SU-DHL-6 (cell line): ENCODE measurements around the gene KLF3.
A peak's percentile ranks its signal among the peaks of the same experiment; 100 is the strongest.

Experiments used
- H2AFZ ChIP-seq: fragments of 200-600 bp; sonication (generic); 2 replicates; pipeline ENCODE4 v1.6.1; 2014; ENCODE audit warnings: low read depth, mild to moderate bottlenecking, moderate library complexity, mixed read lengths, antibody characterized with exemption, low read length; ENCODE audit not compliant: severe bottlenecking
- H3F3A ChIP-seq: fragments of 200-600 bp; shearing (Covaris generic); 2 replicates; pipeline ENCODE4 v1.6.0; 2016; ENCODE audit warnings: antibody characterized with exemption, mild to moderate bottlenecking; ENCODE audit not compliant: insufficient read depth
- H3K27ac ChIP-seq: fragments of 200-600 bp; sonication (generic); 2 replicates; pipeline ENCODE4 v1.5.1; 2016; ENCODE audit warnings: low read depth, mild to moderate bottlenecking, low read length, moderate library complexity, mixed read lengths
- H3K27me3 ChIP-seq: fragments of 200-600 bp; sonication (generic), shearing (Covaris generic); 2 replicates; pipeline ENCODE4 v1.6.0; 2014; ENCODE audit warnings: mild to moderate bottlenecking, low read length
- H3K36me3 ChIP-seq: fragments of 200-600 bp; sonication (generic); 2 replicates; pipeline ENCODE4 v1.6.1; 2014; ENCODE audit warnings: mild to moderate bottlenecking, low read length, mixed read lengths
- H3K4me2 ChIP-seq: fragments of 300-600, 200-600 bp; shearing (Covaris generic), sonication (generic); 2 replicates; pipeline ENCODE4 v1.6.0; 2014; ENCODE audit warnings: low read length, low read depth, mild to moderate bottlenecking; ENCODE audit not compliant: poor library complexity, severe bottlenecking
- H3K4me3 ChIP-seq: fragments of 200-600 bp; sonication (generic); 2 replicates; pipeline ENCODE4 v1.5.1; 2014; ENCODE audit warnings: antibody characterized with exemption, low read length, mild to moderate bottlenecking, mixed read lengths; ENCODE audit not compliant: insufficient read depth, poor library complexity, severe bottlenecking
- H3K79me2 ChIP-seq: fragments of 200-600 bp; sonication (generic); 2 replicates; pipeline ENCODE4 v1.6.1; 2014; ENCODE audit warnings: mild to moderate bottlenecking, low read length, moderate library complexity; ENCODE audit not compliant: insufficient read depth
- H3K9ac ChIP-seq: fragments of 200-600 bp; sonication (generic); 2 replicates; pipeline ENCODE4 v1.7.0; 2014; ENCODE audit warnings: mild to moderate bottlenecking, low read length
- H3K9me2 ChIP-seq: fragments of 200-600 bp; sonication (generic); replicated peaks from 2 replicates; pipeline ENCODE4 v1.6.1; 2014; ENCODE audit warnings: low read length; ENCODE audit not compliant: insufficient read depth
- H3K9me3 ChIP-seq: fragments of 200-600 bp; sonication (generic); 2 replicates; pipeline ENCODE4 v1.6.1; 2014; ENCODE audit warnings: low read length, mixed read lengths; ENCODE audit not compliant: insufficient read depth
- H4K20me1 ChIP-seq: fragments of 200-600 bp; sonication (generic); 2 replicates; pipeline ENCODE4 v1.6.1; 2014; ENCODE audit warnings: low read depth, mild to moderate bottlenecking, antibody characterized with exemption, low read length, moderate library complexity, mixed read lengths
- EZH2phosphoT487 ChIP-seq: fragments of 200-600 bp; sonication (generic), shearing (Covaris generic); conservative IDR thresholded peaks from 2 replicates; pipeline ENCODE4 v1.6.1; 2018; ENCODE audit warnings: mild to moderate bottlenecking, antibody characterized with exemption, low read length, moderate library complexity, mixed read lengths
- TF ChIP-seq, protein P1 (sequence below): fragments of 200-600 bp; sonication (generic); IDR thresholded peaks from one replicate; pipeline ENCODE4 v1.5.1; 2017; ENCODE audit warnings: antibody characterized with exemption, mild to moderate bottlenecking, low read length, moderate library complexity; ENCODE audit not compliant: insufficient read depth, poor library complexity, severe bottlenecking

The KLF3 gene

DNA sequence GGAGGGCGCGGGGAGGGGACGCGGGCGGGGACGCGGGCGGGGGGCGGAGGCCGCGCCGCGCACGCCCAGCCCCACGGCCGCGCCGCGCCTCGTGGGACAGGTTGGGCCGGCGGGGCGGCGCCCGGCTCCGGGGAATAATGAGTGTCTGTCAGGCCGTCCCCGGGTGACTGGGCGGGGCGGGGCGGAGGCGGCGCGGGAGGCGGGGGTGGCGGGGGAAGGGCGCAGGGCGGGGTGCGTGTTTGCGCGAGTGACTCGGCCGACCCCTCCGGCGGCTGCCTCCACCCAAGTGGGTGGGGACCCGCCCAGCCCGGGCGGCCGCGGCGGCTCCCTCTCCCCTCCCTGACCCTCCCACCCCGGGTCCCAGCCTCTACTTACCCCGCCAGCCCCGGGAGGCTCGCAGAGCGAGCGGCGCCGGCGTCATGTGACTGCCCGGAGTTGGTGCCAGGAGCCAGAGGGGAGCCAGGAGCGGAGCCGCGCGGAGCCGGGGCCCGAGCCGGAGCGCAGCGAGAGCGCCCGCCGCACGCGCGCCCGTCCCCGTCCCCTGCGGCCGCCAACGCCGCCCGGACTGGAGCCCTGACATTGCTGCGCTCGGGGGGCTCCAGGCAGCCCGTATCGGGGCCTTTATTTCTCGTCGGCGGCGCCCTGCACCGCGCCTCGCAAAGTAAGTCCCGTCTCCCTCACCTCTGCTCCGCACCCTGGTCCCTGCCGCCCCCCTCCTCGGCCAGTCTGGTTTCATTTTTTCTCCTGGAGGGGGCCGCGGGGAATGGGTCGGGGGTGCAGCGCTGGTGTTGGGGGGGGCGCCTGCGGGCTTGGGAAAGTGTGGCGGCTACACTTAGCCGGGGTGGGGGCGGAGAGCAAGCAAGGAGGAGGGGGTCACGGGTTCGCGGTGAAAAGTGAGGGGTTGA is at the start of gene KLF3:
Gene KLF3, plus strand, starts transcription at position 399 of the 905 bp plus-strand sequence. CDS start 16,427 bp downstream, outside the sequence.
- TF ChIP-seq, protein P1, sequence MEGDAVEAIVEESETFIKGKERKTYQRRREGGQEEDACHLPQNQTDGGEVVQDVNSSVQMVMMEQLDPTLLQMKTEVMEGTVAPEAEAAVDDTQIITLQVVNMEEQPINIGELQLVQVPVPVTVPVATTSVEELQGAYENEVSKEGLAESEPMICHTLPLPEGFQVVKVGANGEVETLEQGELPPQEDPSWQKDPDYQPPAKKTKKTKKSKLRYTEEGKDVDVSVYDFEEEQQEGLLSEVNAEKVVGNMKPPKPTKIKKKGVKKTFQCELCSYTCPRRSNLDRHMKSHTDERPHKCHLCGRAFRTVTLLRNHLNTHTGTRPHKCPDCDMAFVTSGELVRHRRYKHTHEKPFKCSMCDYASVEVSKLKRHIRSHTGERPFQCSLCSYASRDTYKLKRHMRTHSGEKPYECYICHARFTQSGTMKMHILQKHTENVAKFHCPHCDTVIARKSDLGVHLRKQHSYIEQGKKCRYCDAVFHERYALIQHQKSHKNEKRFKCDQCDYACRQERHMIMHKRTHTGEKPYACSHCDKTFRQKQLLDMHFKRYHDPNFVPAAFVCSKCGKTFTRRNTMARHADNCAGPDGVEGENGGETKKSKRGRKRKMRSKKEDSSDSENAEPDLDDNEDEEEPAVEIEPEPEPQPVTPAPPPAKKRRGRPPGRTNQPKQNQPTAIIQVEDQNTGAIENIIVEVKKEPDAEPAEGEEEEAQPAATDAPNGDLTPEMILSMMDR = no peak
- no peak for TF ChIP-seq EZH2phosphoT487
- Histone ChIP-seq H3K27ac (no peak within 1 kb of the TSS), H3K9ac (peak within 1 kb of the TSS; percentile 57), H3F3A (peaks cover 16% of the 10 kb centered on the region), H2AFZ (peak within 1 kb of the TSS; percentile 81), H3K9me3 (no peaks in the 10 kb centered on the region), H3K36me3 (no peaks in the 10 kb centered on the region), H3K79me2 (no peaks in the 10 kb centered on the region), H3K27me3 (no peaks in the 10 kb centered on the region), H3K4me3 (peak within 1 kb of the TSS; percentile 61), H4K20me1 (no peaks in the 10 kb centered on the region), H3K9me2 (no peaks in the 10 kb centered on the region), H3K4me2 (peak within 1 kb of the TSS; percentile 67)

DNA sequence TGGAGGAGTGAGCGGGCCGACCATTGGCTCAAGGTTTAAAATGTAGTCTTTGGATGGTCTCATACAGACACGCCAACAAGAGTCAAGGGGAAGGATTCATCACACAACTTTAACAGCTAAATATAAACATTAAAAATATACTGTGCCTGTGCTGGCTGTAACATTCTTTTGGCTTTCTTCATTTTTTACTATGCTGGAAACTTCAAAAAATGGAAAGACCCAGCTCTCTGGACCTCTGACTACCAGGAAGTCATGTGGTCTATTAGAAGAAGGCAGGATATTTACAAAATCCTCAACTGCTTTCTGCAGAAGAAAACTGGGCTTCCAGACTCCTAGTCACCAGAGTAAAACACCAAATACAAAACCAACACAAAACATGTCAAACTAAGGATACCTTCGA is 49.8 kb upstream of the KLF3 start:
- TF ChIP-seq EZH2phosphoT487 = no peak
- TF ChIP-seq, protein P1 = no peak
- Histone ChIP-seq H3K4me2 (no peak overlapping the region), H3K27me3 (no peaks in the 10 kb centered on the region), H4K20me1 (no peaks in the 10 kb centered on the region), H3K9ac (no peak overlapping the region), H3K9me3 (no peaks in the 10 kb centered on the region), H3K36me3 (no peaks in the 10 kb centered on the region), H3F3A (no peaks in the 10 kb centered on the region), H3K79me2 (no peaks in the 10 kb centered on the region), H3K27ac (no peak overlapping the region), H3K4me3 (no peak overlapping the region), H2AFZ (no peak overlapping the region), H3K9me2 (no peaks in the 10 kb centered on the region)

DNA sequence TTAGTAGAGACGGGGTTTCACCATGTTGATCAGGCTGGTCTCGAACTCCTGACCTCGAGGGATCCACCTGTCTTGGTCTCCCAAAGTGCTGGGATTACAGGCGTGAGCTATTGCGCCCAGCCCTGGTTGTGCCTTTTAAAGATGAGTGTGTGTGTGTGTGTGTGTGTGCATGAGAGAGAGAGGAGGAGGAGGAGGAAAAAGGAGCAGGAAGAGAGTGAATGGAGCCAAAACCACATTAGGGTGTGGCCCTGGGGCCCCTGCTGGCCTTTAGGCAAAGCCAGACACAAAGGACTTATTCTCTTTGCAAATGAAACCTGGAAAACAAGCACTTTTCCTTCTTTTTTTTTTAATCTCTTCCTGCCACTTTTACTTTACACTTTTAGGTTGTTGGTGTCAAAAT is 48.2 kb upstream of the KLF3 start:
- no peak for TF ChIP-seq EZH2phosphoT487
- TF ChIP-seq, protein P1 = no peak

More for the DNA sequence above, 48.2 kb upstream of the KLF3 start:
- Histone ChIP-seq H3K9me2 (no peaks in the 10 kb centered on the region), H3K36me3 (no peaks in the 10 kb centered on the region), H3K4me3 (no peak overlapping the region), H3F3A (no peaks in the 10 kb centered on the region), H2AFZ (no peak overlapping the region), H3K27me3 (no peaks in the 10 kb centered on the region), H3K4me2 (no peak overlapping the region), H4K20me1 (no peaks in the 10 kb centered on the region), H3K79me2 (no peaks in the 10 kb centered on the region), H3K27ac (no peak overlapping the region), H3K9ac (no peak overlapping the region), H3K9me3 (no peaks in the 10 kb centered on the region)
